Large intestine (tissue), 3 donors: ENCODE measurements around the gene CCDC14. TPM values are rescaled to one million over a fixed set of nuclear protein-coding genes. Genes with fewer than 3 reads are reported as not detected.
"Not testable (repeated sequence)": the region's sequence is repeated elsewhere in the genome, so short reads cannot be mapped to it uniquely, and the experiment has no call there.

Source experiments
- DNase-seq, 2 donors: peaks; one replicate each; pipeline versions ENCODE4 v3.0.0 to v3.0.0-alpha.2; 2013
- H3K27ac ChIP-seq: one replicate; pipeline ENCODE4 v1.5.1; 2013; ENCODE audit warnings: low read length
- H3K27me3 ChIP-seq: 2 replicates; pipeline ENCODE4 v1.6.1; 2013; ENCODE audit warnings: low read length; ENCODE audit not compliant: control insufficient read depth, insufficient read depth
- H3K36me3 ChIP-seq: 2 replicates; pipeline ENCODE4 v1.6.1; 2013; ENCODE audit warnings: low read length; ENCODE audit not compliant: control insufficient read depth, insufficient read depth
- H3K4me1 ChIP-seq: one replicate; pipeline ENCODE4 v1.6.1; 2013; ENCODE audit warnings: low read length; ENCODE audit not compliant: control insufficient read depth, insufficient read depth
- H3K4me3 ChIP-seq: one replicate; pipeline ENCODE4 v1.5.1; 2013; ENCODE audit warnings: low read length
- H3K9me3 ChIP-seq: one replicate; pipeline ENCODE4 v1.6.1; 2013; ENCODE audit warnings: mild to moderate bottlenecking, low read depth, low read length, moderate library complexity; ENCODE audit not compliant: control insufficient read depth
- WGBS: methylation state at CpG from one replicate; pipeline ENCODE4 v1.1.5; 2013; ENCODE audit warnings: low lambda C conversion rate; ENCODE audit not compliant: insufficient coverage; 5-methylcytosine and 5-hydroxymethylcytosine counted together
- polyA plus RNA-seq: library from polyadenylated mRNA; unstranded; fragments of 120-200 nt; gene quantifications from one replicate; pipeline ENCODE4 v1.2.1, GENCODE V29; 2013

CCDC14 gene
- polyA plus RNA-seq, 1 donor, result 72.5 TPM

GRCh38 chr3:123986427-123986826 is 25.4 kb upstream of the CCDC14 start:
- Histone ChIP-seq H3K36me3 (no peaks in the 10 kb centered on the region), H3K27me3 (peaks cover 43% of the 10 kb centered on the region)

GRCh38 chr3:123984957-123985356 is 23.9 kb upstream of the CCDC14 start:
- Histone ChIP-seq H3K27me3 (peaks cover 45% of the 10 kb centered on the region), H3K36me3 (no peaks in the 10 kb centered on the region), H3K4me3 (no peak overlapping the region), H3K4me1 (no peaks in the 10 kb centered on the region), H3K9me3 (no peaks in the 10 kb centered on the region), H3K27ac (no peak overlapping the region)
- WGBS, result 72% methylated on average over 3 of the region's 3 CpGs
- DNase-seq, result no peak

More at GRCh38 chr3:123986427-123986826, 25.4 kb upstream of the CCDC14 start:
- H3K4me1 ChIP-seq, result no peaks in the 10 kb centered on the region
- H3K9me3 ChIP-seq, result no peaks in the 10 kb centered on the region
- DNase-seq, result no peak
- H3K27ac ChIP-seq, result no peak overlapping the region
- no CpG with 5 or more reads among the region's 3 CpGs for WGBS
- H3K4me3 ChIP-seq, result no peak overlapping the region

GRCh38 chr3:123984350-123984749 is 23.3 kb upstream of the CCDC14 start:
- no peak overlapping the region for H3K27ac ChIP-seq
- no peak for DNase-seq
- WGBS, result 100% methylated on average over 1 of the region's 1 CpG
- H3K4me1 ChIP-seq, result no peaks in the 10 kb centered on the region
- no peak overlapping the region for H3K4me3 ChIP-seq
- peaks cover 41% of the 10 kb centered on the region for H3K27me3 ChIP-seq
- no peaks in the 10 kb centered on the region for H3K9me3 ChIP-seq
- no peaks in the 10 kb centered on the region for H3K36me3 ChIP-seq

GRCh38 chr3:123981317-123981716 is 20.3 kb upstream of the CCDC14 start:
- WGBS, result no CpG with 5 or more reads among the region's 4 CpGs
- not testable (repeated sequence) for DNase-seq, H3K27ac ChIP-seq, H3K4me1 ChIP-seq, H3K36me3 ChIP-seq, H3K9me3 ChIP-seq, H3K4me3 ChIP-seq
- peaks cover 20% of the 10 kb centered on the region for H3K27me3 ChIP-seq

GRCh38 chr3:123980539-123980938 is 19.5 kb upstream of the CCDC14 start:
- H3K4me3 ChIP-seq, result no peak overlapping the region
- no peak for DNase-seq
- no peak overlapping the region for H3K27ac ChIP-seq

GRCh38 chr3:123979525-123980501 is 18.8 kb upstream of the CCDC14 start:
- H3K27ac ChIP-seq, H3K36me3 ChIP-seq, H3K4me1 ChIP-seq, H3K9me3 ChIP-seq: not testable (repeated sequence)
- no CpG with 5 or more reads among the region's 29 CpGs for WGBS
- DNase-seq, result peak; percentile 5 to 19
- Histone ChIP-seq H3K27me3 (peaks cover 18% of the 10 kb centered on the region), H3K4me3 (peak overlapping the region; percentile 24)

More at GRCh38 chr3:123980539-123980938, 19.5 kb upstream of the CCDC14 start:
- WGBS, result 100% methylated on average over 2 of the region's 4 CpGs
- no peaks in the 10 kb centered on the region for H3K9me3 ChIP-seq
- H3K27me3 ChIP-seq, result peaks cover 18% of the 10 kb centered on the region
- H3K4me1 ChIP-seq, result no peaks in the 10 kb centered on the region
- H3K36me3 ChIP-seq, result no peaks in the 10 kb centered on the region

GRCh38 chr3:123976904-123977303 is 15.9 kb upstream of the CCDC14 start:
- H3K27me3 ChIP-seq, result peaks cover 13% of the 10 kb centered on the region
- H3K4me1 ChIP-seq, H3K27ac ChIP-seq, DNase-seq, H3K36me3 ChIP-seq, H3K4me3 ChIP-seq, H3K9me3 ChIP-seq: not testable (repeated sequence)
- WGBS, result no CpG with 5 or more reads among the region's 7 CpGs

GRCh38 chr3:123976181-123976898 is 15.3 kb upstream of the CCDC14 start:
- not testable (repeated sequence) for H3K36me3 ChIP-seq, H3K4me3 ChIP-seq, H3K9me3 ChIP-seq, H3K4me1 ChIP-seq, DNase-seq, H3K27ac ChIP-seq
- no CpG with 5 or more reads among the region's 4 CpGs for WGBS
- H3K27me3 ChIP-seq, result peaks cover 13% of the 10 kb centered on the region

- DNase-seq, H3K27ac ChIP-seq, H3K4me3 ChIP-seq, H3K9me3 ChIP-seq, H3K4me1 ChIP-seq, H3K27me3 ChIP-seq, H3K36me3 ChIP-seq: not testable (repeated sequence)
- WGBS, result no CpG with 5 or more reads among the region's 7 CpGs
Measured at GRCh38 chr3:123975030-123975429, 14.0 kb upstream of the CCDC14 start.

GRCh38 chr3:123971406-123971805 is 10.4 kb upstream of the CCDC14 start:
- Histone ChIP-seq H3K9me3 (no peaks in the 10 kb centered on the region), H3K36me3 (no peaks in the 10 kb centered on the region), H3K27me3 (peaks cover 5% of the 10 kb centered on the region), H3K4me3 (no peak overlapping the region), H3K4me1 (no peaks in the 10 kb centered on the region), H3K27ac (no peak overlapping the region)
- no peak for DNase-seq
